ENCODE data around the gene LY86.

- no peak for TF ChIP-seq CTCF (conservative IDR thresholded peaks at IDR 0.05 in 1 of 2, IDR thresholded peaks at IDR 0.05 in 1 of 2; ENCODE audit: low read depth in 1 of 2, low read length in 2 of 2)
- TF ChIP-seq EZH2 (IDR thresholded peaks at IDR 0.05; ENCODE audit: low read length, missing control alignments), result no peak
Measured at GRCh38 chr6:6646384-6646783, 57.9 kb downstream of the LY86 start.
